Body of pancreas (tissue), 4 donors: Measurements from ENCODE around the gene SORCS2.

ENCODE experiments used
- POLR2A ChIP-seq, 3 donors: fragments of 450-650 bp; IDR thresholded peaks; one replicate each; pipeline ENCODE4 v1.6.1; 2016; ENCODE audit warnings: antibody characterized with exemption in 3 of 3, mild to moderate bottlenecking in 2 of 3
- TF ChIP-seq, protein P1 (sequence below), 7 experiments: fragments of 450-650 bp in 4 of 7; fragments of 200-600 bp in 3 of 7; sonication (generic) in 3 of 7; IDR thresholded peaks; one replicate each; pipeline ENCODE4 v1.5.1; 2016 to 2019; ENCODE audit warnings: antibody characterized with exemption in 7 of 7

DNA sequence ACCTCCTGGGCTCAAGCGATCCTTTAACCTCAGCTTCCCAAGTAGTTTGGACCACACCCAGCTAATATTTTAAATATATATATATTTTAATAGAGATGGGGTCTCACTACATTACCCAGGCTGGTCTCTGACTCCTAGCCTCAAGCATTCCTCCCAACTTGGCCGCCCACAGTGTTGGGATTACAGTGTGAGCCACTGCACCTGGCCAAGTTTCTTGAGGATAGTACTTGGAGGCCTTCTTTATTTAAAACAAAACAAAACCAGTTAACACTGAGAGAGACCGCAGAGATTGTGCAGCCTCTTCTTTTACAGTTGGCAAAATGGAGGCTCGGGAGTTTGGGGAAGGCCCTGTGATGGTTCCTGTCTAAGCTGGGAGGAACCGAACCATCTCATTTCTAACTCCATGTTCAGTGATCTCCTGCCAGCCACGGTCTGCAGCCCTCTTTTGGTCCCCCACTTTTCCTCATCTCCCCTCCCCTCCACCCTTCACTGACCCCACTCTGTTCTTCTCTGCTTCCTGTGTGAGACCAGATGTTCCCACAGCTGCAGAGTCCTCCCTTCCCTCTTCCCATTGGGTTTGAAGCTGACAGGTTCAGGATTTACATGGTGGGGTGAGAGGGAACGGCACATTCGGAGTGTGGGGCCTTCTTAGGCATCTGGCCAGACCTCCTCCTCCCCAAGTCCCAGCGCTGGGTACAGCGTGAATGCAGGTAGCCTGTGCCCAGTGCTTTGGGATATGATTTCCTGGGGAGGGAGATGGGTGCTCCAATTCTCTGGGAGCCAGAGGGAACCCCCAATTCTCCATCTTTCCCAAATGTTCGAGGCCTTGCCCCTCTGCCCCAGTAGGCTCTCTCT is 1.4 kb upstream of the SORCS2 start:
- TF ChIP-seq, protein P1, sequence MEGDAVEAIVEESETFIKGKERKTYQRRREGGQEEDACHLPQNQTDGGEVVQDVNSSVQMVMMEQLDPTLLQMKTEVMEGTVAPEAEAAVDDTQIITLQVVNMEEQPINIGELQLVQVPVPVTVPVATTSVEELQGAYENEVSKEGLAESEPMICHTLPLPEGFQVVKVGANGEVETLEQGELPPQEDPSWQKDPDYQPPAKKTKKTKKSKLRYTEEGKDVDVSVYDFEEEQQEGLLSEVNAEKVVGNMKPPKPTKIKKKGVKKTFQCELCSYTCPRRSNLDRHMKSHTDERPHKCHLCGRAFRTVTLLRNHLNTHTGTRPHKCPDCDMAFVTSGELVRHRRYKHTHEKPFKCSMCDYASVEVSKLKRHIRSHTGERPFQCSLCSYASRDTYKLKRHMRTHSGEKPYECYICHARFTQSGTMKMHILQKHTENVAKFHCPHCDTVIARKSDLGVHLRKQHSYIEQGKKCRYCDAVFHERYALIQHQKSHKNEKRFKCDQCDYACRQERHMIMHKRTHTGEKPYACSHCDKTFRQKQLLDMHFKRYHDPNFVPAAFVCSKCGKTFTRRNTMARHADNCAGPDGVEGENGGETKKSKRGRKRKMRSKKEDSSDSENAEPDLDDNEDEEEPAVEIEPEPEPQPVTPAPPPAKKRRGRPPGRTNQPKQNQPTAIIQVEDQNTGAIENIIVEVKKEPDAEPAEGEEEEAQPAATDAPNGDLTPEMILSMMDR (IDR thresholded peaks at IDR 0.05) = no peak
- TF ChIP-seq POLR2A (IDR thresholded peaks at IDR 0.05) = no peak
